Astrocyte of the spinal cord (primary cell): ENCODE measurements around the gene OGFOD1.

ENCODE experiments used
- DNase-seq: peaks from one replicate; pipeline ENCODE4 v3.0.0; 2011; ENCODE audit warnings: low read depth, low spot score
- H3K4me3 ChIP-seq: 2 replicates; pipeline ENCODE4 v1.5.1; 2011; ENCODE audit warnings: low read depth, mild to moderate bottlenecking, low read length, moderate library complexity
- CTCF ChIP-seq: IDR thresholded peaks from 2 replicates; pipeline ENCODE4 v1.5.1; 2012; ENCODE audit warnings: low read depth, mild to moderate bottlenecking, low read length, inconsistent platforms
- in situ Hi-C: cut with HindIII; loops from 2 replicates; pipeline ENCODE4 v1.10.0; 2017; ENCODE audit warnings: low sequenced_read_pairs

Gene OGFOD1

GRCh38 chr16:56463153-56463552 lies 11.8 kb downstream of the OGFOD1 start:
- DNase-seq: no peak
- no peak for TF ChIP-seq CTCF
- in situ Hi-C loops: no loop called here
- no peak overlapping the region for H3K4me3 ChIP-seq

- H3K4me3 ChIP-seq: no peak overlapping the region
- DNase-seq: no peak
- no peak for TF ChIP-seq CTCF
- in situ Hi-C loops: no loop called here
Measured at GRCh38 chr16:56466344-56466743, 15.0 kb downstream of the OGFOD1 start.

- no peak for DNase-seq
- no peak overlapping the region for H3K4me3 ChIP-seq
- no peak for TF ChIP-seq CTCF
- in situ Hi-C loops: no loop called here
Measured at GRCh38 chr16:56468800-56469199, 17.4 kb downstream of the OGFOD1 start.

GRCh38 chr16:56469748-56470147 lies 18.4 kb downstream of the OGFOD1 start:
- no peak for TF ChIP-seq CTCF
- in situ Hi-C loops: no loop called here
- no peak overlapping the region for H3K4me3 ChIP-seq
- DNase-seq: no peak

- no peak for DNase-seq
- no peak overlapping the region for H3K4me3 ChIP-seq
- no peak for TF ChIP-seq CTCF
- in situ Hi-C loops: no loop called here
Measured at GRCh38 chr16:56470232-56470631, 18.9 kb downstream of the OGFOD1 start.

GRCh38 chr16:56470666-56471065 lies 19.3 kb downstream of the OGFOD1 start:
- DNase-seq: no peak
- H3K4me3 ChIP-seq: no peak overlapping the region
- in situ Hi-C loops: no loop called here
- TF ChIP-seq CTCF: no peak

- H3K4me3 ChIP-seq: no peak overlapping the region
- in situ Hi-C loops: no loop called here
- no peak for TF ChIP-seq CTCF
- DNase-seq: peak; percentile 53
Measured at GRCh38 chr16:56475201-56475600, 23.8 kb downstream of the OGFOD1 start.
